GM21381 (cell line): Measurements from ENCODE around the gene UQCC3.
"Not testable (repeated sequence)": the region's sequence is repeated elsewhere in the genome, so short reads cannot be mapped to it uniquely, and the experiment has no call there.

Experiments used
- ATAC-seq: cut with Tn5 transposase; IDR thresholded peaks from one replicate; pipeline ENCODE4 v1.9.1; 2021; ENCODE audit warnings: mild to moderate bottlenecking, moderate library complexity; ENCODE audit not compliant: unreplicated experiment

Gene UQCC3, protein sequence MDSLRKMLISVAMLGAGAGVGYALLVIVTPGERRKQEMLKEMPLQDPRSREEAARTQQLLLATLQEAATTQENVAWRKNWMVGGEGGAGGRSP

DNA sequence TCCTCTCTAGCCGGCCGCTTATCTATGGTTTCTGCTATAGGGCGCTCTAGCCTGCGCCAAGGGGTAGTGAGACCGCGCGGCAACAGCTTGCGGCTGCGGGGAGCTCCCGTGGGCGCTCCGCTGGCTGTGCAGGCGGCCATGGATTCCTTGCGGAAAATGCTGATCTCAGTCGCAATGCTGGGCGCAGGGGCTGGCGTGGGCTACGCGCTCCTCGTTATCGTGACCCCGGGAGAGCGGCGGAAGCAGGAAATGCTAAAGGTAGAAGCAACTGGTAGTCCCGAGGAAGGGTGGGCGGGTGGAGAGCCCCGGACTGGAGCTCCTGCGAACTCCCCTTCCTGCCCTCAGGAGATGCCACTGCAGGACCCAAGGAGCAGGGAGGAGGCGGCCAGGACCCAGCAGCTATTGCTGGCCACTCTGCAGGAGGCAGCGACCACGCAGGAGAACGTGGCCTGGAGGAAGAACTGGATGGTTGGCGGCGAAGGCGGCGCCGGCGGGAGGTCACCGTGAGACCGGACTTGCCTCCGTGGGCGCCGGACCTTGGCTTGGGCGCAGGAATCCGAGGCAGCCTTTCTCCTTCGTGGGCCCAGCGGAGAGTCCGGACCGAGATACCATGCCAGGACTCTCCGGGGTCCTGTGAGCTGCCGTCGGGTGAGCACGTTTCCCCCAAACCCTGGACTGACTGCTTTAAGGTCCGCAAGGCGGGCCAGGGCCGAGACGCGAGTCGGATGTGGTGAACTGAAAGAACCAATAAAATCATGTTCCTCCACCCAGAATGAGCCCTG is at the start of gene UQCC3, which contains the start of gene LBHD1:
Gene UQCC3, plus strand, starts transcription at position 66 of the 782 bp plus-strand sequence. Its CDS starts 73 bp downstream, at position 139.
Gene LBHD1, minus strand, starts transcription at position 660 of the 782 bp plus-strand sequence. CDS start 2,236 bp downstream, outside the sequence.
- ATAC-seq = peak; percentile 46

DNA sequence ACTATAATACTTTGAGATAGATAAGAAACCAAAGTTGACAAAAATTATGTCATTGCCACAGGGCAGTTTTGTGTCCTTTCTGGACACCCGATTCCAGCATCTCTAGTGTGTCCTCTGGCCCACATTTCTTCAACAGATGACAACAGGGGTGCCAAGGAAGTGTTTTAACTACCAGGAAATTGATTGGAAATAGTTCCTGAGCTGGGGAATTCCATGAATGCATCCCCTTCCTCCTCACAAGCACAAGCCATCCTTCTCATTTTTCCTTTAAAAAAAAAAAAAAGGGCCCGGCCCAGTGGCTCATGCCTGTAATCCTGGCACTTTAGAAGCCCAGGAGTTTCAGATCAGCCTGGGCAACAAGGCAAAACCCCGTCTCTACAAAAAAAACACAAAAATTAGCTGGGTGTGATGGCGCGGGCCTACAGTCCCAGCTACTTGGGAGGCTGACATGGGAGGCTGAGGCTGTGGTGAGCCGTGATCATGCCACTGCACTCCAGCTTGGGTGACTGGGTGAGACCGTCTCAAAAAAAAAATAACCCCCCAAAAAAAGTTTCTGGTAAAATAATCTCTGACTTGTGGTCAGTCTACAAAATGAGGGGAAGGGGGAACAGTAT is 48.9 kb upstream of the UQCC3 start:
- no peak for ATAC-seq

DNA sequence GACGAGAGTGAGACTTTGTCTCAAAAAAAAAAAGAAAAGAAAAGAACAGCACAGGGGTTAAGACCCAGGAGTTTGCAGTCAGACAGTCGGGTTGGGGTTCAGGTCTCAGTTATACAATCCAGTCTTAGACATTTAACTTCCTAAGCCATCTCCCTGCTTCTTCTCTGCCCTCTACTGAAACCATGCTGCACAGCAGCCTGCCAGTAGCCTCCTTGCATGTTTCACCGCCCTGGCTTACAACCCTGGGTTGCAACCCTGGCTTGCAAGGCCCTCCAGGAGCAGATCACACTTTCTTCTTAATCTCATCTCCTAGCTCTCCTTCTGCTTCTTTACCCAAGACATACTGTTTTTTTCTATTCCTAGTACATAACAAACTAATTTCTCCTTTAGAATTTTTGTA is 43.8 kb upstream of the UQCC3 start:
- no peak for ATAC-seq

DNA sequence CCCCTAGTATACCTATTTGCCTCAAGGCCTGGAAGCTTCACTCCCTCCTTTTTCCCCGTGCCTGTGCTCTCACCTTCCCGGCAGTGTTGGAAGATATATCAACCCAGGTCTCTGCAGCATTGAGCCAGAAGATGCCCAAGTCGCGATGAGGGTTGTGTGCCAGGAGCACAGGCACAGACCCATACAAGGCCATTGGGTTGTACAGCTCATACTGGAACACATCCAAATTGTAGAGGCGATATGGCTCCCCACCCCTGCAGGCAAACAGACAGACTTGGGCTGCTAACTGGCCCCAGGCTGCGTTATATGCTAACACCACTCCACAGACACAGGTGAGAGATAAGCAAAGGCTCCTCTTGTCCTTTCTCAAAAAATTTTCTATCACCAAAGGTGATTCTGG is 39.0 kb upstream of the UQCC3 start:
- ATAC-seq = no peak

DNA sequence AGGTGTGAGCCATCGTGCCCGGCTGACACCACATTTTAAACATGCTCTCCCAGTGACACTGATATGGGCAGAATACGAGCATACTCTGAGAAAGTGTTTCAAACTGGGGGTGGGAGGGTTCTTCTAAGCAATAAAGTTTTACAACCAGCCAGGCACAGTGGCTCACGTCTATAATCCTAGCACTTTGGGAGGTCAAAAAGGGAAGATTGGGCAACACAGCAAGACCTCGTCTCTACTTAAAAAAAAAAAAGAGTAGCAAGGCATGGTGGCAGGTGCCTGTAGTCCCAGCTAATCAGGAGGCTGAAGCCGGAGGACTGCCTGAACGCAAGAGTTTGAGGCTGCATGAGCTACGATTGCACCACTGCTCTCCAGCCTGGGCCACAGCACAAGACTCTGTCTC is 27.3 kb upstream of the UQCC3 start:
- ATAC-seq = no peak

DNA sequence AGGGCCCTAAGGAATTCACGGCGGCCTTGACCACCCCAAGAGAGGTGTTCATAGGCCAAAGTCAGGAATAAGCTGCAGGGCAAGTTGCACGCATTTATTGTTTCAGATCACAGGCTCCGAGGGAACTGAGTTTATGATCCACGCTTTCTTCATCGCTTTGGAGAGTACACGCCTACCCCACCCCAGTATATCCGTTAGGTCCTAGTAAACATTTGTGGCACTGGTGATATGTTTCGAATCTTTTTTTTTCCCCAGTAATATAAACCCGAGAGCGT is 25.9 kb upstream of the UQCC3 start:
- ATAC-seq = no peak

DNA sequence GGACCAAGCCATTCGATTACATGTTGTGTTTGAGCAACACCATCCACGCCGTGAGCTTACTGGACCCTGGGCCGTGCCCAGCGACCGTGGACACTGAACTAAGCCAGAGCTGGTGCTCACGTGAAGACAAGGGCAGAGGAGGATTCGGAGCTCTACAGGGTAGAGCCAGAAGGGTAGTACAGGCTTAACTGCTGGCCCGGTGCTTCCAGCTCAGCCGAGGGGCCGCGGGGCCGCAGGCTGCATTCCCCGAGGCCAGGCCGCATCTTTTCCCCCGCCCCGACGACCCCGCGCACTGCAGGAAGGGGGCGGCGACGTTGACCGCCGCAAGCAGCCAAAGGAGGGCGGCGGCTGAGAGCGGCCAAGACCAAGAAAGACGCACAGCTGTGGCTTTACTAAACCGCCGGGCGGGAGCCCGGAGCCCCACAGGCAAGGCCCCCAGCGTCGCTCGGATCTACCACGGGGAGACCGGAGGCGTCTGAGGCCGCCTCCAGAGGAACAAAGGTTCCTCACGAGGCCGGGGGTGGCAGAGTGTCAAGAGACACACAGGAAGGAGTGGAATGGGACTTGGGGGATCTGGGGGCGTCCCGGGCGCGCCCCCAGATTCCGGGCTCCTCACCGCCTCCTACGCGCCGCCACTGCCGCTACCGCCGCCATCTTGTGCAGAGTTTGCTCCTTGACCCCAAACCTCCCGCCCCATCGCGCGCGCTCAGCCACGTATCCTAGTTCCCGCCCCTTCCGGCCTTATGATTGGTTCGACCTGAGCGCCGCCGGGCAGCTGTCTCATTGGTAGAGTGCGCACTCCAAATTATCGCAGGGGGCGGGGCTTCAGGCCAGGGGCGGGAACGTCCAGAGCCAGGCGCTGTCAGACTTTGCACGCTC is 25.3 kb upstream of the UQCC3 start, which contains the start of gene GANAB:
Gene GANAB, minus strand, starts transcription at position 668 of the 879 bp plus-strand sequence. Its CDS starts 14 bp downstream, at position 654.
- peak; percentile 93 for ATAC-seq

DNA sequence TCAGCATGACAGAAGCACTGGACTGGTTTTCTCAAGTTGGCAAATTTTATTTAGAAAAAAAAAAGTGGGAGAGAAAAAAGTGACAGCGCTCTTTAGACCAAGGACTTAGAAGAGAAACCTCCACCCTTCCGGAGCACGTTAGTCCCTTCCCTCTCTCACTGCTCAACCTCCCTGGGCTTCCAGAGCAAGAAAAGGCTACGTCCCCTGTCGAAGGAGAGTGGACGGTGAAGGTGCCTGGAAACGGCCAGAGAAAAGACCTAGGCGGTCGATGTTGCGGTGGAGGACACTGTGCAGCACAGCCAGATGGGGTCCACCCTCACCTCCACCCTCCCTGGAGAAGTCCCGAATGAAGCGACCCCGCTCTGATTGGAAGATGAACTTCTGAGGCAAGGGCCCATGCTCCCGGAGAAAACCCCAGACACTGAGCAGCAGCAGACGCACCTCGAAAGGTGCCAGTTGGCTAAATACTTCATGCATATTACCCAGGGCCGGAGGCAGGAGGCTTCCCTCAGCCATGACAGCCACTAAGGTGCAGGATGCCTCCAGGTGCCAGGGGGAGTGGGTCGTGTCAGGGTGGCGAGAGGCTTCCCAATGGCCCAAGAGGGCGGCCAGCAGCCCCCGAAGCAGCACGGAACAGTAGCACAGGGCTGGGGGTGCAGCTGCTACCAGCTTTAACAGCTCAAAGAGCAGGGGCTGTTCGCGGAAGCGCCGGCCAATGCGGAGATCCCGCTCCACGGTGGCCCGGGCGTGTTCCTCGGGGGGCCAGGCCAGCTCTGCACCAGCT is 24.5 kb upstream of the UQCC3 start:
- no peak for ATAC-seq

DNA sequence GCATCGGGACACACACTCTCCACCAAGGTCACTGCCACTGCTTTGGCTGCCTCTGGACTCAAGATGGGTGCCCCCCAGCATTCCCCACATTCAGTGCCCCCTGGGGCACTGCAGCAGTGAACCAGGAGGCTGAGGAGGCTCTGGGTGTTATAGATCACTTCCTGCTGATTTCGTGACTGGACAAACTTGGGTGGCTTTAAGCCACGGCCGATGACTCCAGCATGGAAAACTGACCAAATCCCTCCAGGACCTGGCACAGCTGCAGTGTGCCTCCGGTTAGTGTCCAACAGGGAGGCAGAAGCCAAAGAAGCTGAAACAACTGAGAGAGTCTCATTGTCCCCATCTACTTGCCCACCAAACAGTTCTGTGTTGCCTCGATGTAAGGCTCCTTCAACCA is 23.9 kb upstream of the UQCC3 start:
- no peak for ATAC-seq

DNA sequence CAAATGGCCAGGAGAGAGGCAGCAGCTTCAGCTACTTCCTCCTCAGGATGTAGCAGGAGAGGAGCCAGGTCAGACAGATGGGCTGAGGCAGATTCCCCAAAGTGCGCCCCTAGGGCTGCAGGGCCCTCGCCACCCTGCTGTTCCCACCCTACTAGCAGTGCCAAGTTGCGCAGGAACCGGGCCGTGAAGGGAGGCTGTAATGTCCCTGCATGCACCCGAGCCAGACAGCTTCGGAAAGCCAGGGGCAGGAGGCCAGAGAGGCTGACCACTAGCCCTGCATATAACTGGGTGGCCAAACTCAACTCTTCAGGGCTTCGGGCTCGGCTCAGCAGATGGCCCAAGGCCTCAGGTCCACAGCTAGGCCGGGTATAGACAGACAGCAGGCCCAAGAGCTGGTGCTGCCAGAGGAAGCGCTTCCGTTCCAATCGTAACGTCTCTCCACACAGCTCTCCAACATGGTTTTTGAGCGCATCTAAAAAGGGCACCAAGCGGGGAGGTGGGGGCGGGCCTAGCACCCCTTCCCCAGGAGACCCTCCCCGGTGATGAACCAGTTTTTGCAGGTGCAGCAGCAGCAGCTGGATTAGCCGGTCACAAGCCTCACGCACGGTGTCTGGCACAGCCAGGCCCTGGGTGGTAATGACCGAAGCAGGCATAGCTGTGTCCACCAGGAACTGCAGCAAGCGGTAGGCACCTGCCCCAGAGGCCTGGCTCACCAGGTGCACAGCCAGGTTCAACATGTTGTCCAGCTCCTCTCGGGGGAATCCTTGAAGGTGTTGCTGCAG is 23.1 kb upstream of the UQCC3 start:
- no peak for ATAC-seq

DNA sequence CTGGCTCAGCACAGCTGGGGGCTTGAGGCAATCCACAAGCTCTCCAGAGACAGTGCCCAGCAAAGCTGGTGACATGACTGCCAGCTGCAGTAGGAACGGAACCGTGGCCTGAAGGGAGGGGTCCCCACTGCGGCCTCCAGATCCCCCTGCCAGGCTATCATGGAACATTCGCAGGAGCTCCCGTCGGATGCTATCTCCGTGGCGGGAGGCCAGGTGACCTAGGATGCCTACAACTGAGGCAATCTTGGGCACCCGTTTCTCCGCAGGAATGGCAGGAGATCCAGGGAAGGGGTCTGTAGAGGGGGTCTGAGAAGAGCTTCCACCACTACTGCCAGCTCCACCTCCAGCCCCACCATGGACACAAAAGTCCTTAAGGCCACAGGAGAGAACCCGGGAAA is 22.5 kb upstream of the UQCC3 start:
- no peak for ATAC-seq

DNA sequence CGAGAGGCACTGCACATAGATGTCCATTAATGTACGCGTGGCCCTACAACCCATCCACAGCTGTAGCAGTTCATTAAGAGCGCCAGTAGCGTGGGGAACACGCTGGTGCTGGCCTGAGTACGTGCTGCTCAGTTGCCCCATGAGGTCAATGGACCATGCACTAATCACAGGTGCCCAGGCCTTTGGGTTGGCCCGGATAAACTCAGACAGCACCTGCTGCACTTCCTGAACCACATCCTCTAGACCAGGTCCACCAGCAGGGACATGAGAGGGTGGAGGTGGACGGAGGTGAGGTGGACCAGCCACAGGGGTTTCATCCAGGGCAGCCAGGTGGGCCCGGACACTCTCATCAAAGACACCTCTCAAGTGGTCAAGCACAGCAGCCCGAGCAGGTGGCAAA is 22.0 kb upstream of the UQCC3 start:
- ATAC-seq = no peak

DNA sequence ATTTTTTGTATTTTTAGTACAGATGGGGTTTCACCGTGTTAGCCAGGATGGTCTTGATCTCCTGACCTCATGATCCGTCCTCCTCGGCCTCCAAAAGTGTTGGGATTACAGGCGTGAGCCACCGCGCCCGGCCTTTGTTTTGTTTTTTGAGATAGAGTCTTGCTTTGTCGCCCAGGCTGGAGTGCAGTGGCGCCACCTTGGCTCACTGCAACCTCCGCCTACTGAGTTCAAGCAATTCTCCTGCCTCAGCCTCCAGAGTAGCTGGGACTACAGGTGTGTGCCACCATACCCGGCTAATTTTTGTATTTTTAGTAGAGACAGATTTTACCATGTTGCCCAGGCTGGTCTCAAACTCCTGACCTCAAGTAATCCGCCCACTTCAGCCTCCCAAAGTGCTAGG is 21.2 kb upstream of the UQCC3 start:
- ATAC-seq = not testable (repeated sequence)

DNA sequence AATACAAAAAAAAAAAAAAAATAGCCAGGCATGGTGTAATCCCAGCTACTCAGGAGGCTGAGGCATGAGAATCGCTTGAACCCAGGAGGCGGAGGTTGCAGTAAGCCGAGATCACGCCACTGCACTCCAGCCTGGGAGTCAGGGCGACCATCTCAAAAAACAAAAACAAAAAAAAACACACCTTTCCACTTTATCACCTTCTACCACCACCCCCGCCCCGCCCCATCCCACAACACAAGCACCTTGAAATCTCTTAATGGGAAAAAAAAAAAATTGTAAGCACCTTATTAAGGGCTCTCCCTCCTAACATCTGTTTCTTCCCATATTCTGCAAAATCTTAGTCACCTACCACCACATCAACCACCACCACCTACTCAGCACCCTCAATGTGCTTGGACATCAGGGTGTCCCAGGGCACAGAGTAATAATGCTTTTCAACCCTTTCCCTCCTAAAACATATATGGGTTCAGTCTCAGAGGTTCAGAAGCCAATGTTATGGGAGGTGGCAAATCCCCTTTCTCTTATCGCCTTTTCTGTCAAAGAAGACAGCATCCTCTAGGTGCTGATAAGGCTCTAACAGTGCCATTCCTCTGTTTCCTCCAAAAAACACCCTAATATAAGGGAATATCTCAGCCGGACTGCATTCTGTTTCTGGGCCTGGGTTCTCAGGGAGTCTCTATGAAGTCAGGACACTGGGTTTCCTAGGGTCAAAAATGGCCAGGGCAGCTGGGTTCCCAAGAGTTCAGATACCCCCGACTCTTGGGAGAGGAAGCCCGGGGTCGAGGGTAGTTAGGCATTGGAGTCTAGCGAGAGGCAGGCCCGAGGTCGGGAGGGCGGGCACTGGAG is 19.1 kb upstream of the UQCC3 start:
- ATAC-seq = no peak

DNA sequence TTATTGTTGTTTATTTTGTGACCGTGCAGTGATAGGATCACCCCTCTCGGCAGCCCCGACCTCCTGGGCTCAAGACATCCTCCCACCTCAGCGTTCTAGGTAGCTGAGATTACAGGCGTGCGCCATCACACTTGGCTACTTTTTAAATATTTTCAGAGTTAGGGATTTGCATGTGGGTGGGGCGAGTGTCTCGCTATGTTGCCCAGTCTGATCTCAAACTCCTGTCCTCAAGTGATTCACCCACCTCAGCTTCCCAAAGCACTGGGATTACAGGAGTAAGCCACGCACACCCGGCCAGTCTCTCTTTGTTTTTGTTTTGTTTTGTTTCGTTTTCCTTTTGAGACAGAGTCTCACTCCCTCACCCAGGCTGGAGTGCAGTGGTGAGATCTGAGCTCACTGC is 17.2 kb upstream of the UQCC3 start:
- no peak for ATAC-seq

DNA sequence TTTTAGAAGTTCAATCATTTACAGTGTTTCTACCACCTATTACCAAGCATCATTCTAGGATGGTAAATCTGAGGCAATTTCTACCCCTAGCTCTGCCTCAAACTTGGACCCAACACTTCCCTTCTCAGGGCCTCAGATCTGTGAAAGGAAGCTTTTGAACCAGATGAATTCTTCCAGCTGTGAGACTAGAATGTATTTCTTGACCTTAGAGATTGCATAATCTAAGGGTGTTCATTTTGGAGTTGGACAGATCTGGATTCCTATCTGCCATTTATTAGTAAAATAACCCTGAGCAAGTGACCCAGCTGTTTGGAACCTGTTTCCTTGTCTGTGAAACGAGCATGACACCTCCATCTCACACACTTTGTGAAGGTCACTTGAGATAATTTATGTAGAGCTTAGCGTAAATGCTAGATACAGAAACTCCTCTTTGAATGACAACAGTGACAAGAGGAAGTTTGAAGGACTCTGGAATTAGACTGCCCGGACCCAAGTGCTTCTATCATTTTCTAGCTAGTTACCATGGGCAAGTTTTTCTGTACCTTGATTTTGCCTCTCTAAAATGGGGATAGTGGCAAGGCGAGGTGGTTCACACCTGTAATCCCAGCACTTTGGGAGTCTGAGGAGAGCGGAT is 14.6 kb upstream of the UQCC3 start:
- no peak for ATAC-seq

DNA sequence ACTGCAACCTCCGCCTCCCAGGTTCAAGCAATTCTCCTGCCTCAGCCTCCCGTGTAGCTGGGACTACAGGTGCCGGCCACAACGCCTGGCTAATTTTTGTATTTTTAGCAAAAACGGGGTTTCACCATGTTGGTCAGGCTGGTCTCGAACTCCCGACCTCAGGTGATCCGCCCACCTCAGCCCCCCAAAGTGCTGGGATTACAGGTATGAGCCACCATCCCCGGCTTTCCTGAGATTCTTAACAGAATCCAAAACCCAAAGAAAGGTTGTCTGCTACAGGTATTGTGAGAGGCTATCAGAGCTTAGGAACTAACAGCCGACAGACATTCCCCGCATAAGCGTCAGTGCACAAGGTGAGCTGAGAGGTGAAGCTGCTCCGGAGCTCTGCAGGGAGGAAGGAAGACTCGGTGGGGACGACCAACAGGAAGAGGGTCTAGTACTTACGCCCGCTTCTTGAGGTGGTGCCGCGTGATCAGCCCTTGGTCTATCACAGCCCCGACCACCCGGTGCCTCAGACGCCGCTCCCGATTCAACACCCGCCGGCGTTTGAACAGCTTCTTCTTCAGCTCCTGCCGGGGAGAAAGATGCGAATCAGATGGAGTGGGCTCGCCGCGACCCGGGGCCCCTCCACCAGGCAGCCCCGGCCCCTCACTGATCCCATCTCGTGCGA is 6.9 kb upstream of the UQCC3 start:
- ATAC-seq = peak; percentile 7

DNA sequence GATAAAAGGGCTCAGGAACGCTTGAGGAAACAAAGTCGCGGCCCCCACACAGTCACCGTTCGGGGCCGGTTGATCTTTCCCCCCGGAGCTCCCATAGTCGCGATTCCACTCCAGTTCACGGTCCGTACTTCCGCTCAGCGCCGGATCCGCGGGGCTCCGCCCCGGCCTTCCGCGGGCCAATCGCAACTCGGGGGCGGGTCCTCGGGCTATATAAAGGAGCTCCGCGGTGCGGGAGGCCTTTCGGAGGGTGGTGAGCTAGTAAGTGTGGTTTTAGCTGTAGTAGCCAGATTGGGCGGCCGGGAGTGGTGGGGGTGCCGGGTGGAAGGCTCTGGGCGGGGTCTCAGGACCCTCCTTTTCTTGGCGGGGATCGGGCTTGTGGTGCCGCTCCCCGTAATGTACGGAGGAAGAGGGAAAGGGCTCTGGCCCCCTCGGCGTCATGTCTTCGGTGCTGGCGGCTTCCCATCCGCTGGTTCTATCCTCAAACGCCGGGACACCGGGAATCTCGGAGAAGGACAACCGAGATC is 6.3 kb upstream of the UQCC3 start, which contains the start of the genes C11orf98 and CSKMT:
Gene C11orf98, minus strand, starts transcription at position 136 of the 524 bp plus-strand sequence. Its CDS starts 41 bp downstream, at position 95.
Gene CSKMT, plus strand, starts transcription at position 238 of the 524 bp plus-strand sequence. CDS start 568 bp downstream, outside the sequence.
- ATAC-seq = peak; percentile 79
